ENCODE measurements around the gene HTD2.
"Not testable (repeated sequence)": the region's sequence is repeated elsewhere in the genome, so short reads cannot be mapped to it uniquely, and the experiment has no call there.

HTD2 gene

GRCh38 chr3:58305882-58306711, at the start of gene HTD2, which contains the start of gene RPP14:
TSS of gene HTD2 (plus strand) at chr3:58306520. CDS start at chr3:58317614, 11,094 bp downstream.
TSS of gene RPP14 (plus strand) at chr3:58306245. CDS start at chr3:58310330, 4,085 bp downstream.
- DNase-seq: peak; percentile 99

GRCh38 chr3:58258392-58259055, 47.8 kb upstream of the HTD2 start:
- no peak for DNase-seq

- no peak for DNase-seq
These were observed 46.0 kb upstream of the HTD2 start for GRCh38 chr3:58260261-58260731.

GRCh38 chr3:58260733-58261132, 45.6 kb upstream of the HTD2 start:
- no peak for DNase-seq

GRCh38 chr3:58261954-58262666, 44.2 kb upstream of the HTD2 start:
- DNase-seq: no peak

- no peak for DNase-seq
These were observed 39.7 kb upstream of the HTD2 start for GRCh38 chr3:58266577-58266976.

- not testable (repeated sequence) for DNase-seq
These were observed 38.8 kb upstream of the HTD2 start for GRCh38 chr3:58267543-58267942.

- DNase-seq: no peak
These were observed 37.0 kb upstream of the HTD2 start for GRCh38 chr3:58269356-58269755.

GRCh38 chr3:58270485-58270884, 35.8 kb upstream of the HTD2 start:
- DNase-seq: no peak

- DNase-seq: no peak
These were observed 34.3 kb upstream of the HTD2 start for GRCh38 chr3:58271901-58272501.

GRCh38 chr3:58272891-58273290, 33.4 kb upstream of the HTD2 start:
- no peak for DNase-seq

- not testable (repeated sequence) for DNase-seq
These were observed 33.0 kb upstream of the HTD2 start for GRCh38 chr3:58273362-58273761.

- no peak for DNase-seq
These were observed 32.2 kb upstream of the HTD2 start for GRCh38 chr3:58274027-58274614.

- no peak for DNase-seq
These were observed 25.3 kb upstream of the HTD2 start for GRCh38 chr3:58281069-58281468.

GRCh38 chr3:58285334-58285733, 21.0 kb upstream of the HTD2 start:
- DNase-seq: no peak

GRCh38 chr3:58287354-58287753, 19.0 kb upstream of the HTD2 start:
- DNase-seq: no peak

GRCh38 chr3:58288011-58288728, 18.1 kb upstream of the HTD2 start:
- DNase-seq: no peak

- not testable (repeated sequence) for DNase-seq
These were observed 17.2 kb upstream of the HTD2 start for GRCh38 chr3:58288964-58289613.

- not testable (repeated sequence) for DNase-seq
These were observed 15.9 kb upstream of the HTD2 start for GRCh38 chr3:58290446-58290845.

- DNase-seq: no peak
These were observed 14.5 kb upstream of the HTD2 start for GRCh38 chr3:58291671-58292338.

GRCh38 chr3:58292866-58293265, 13.5 kb upstream of the HTD2 start:
- no peak for DNase-seq
